ENCODE data around the gene PSME1. TPM values are rescaled to one million over a fixed set of nuclear protein-coding genes. Genes with fewer than 3 reads are reported as not detected.

Gene PSME1
- total RNA-seq, 1 experiment from 2014 or later: 160 TPM

DNA sequence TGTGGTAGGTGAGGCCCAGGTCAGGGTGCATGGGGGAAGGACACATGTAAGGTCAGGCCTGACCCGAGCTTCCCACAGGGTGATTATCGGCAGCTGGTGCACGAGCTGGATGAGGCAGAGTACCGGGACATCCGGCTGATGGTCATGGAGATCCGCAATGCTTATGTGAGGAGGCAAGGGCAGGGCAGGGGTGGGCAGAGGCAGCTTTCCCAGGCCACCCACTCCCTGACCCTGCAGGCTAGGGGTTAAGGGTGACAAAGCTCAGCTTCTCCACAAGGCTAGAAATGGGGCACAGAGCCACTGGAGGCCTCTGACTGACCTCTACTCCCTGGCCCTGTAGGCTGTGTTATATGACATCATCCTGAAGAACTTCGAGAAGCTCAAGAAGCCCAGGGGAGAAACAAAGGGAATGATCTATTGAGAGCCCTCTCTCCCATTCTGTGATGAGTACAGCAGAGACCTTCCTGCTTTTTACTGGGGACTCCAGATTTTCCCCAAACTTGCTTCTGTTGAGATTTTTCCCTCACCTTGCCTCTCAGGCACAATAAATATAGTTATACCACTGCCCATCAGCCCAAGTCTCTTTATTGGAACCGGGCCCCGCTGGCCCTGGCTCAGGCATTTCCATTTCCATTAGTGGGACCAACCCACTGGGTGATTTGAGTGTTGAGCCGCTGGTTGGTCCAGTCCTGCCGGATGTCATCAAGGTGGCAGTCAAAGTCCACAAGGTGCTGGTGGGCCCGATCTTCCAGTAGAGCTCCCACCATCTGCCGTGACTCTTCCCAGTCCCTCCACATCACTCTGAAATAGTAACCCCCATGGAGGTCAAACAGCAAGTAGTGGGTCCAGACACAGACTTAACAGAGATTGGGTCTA, 2.6 kb downstream of the PSME1 start:
- Histone ChIP-seq H3K27me3 (replicated peaks; ENCODE audit: insufficient read depth, low read depth, low read length, poor library complexity) (no peaks in the 10 kb centered on the region), H3K4me3 (ENCODE audit: low read depth, low read length, poor library complexity, severe bottlenecking) (no peak overlapping the region), H3K9me3 (ENCODE audit: low read depth, low read length, poor library complexity, severe bottlenecking) (no peaks in the 10 kb centered on the region), H3K36me3 (ENCODE audit: insufficient read depth, low read length, poor library complexity, severe bottlenecking) (peaks cover 28% of the 10 kb centered on the region), H3K4me1 (ENCODE audit: insufficient read depth, low read length, poor library complexity, severe bottlenecking) (peaks cover 13% of the 10 kb centered on the region), H3K27ac (ENCODE audit: low read depth, low read length, poor library complexity, severe bottlenecking) (no peak overlapping the region)
- POLR2A ChIA-PET (ENCODE audit: low non-redundant PET): no interaction called here
- TSS peak; percentile 80 for BruUV-seq (replicated peaks)
- DNase-seq (ENCODE audit: low spot score): no peak
- CTCF ChIA-PET: no interaction called here
- no peak for TF ChIP-seq EZH2 (IDR thresholded peaks at IDR 0.05; ENCODE audit: borderline replicate concordance, low read depth, low read length, poor library complexity, severe bottlenecking)
- TF ChIP-seq, protein P1, sequence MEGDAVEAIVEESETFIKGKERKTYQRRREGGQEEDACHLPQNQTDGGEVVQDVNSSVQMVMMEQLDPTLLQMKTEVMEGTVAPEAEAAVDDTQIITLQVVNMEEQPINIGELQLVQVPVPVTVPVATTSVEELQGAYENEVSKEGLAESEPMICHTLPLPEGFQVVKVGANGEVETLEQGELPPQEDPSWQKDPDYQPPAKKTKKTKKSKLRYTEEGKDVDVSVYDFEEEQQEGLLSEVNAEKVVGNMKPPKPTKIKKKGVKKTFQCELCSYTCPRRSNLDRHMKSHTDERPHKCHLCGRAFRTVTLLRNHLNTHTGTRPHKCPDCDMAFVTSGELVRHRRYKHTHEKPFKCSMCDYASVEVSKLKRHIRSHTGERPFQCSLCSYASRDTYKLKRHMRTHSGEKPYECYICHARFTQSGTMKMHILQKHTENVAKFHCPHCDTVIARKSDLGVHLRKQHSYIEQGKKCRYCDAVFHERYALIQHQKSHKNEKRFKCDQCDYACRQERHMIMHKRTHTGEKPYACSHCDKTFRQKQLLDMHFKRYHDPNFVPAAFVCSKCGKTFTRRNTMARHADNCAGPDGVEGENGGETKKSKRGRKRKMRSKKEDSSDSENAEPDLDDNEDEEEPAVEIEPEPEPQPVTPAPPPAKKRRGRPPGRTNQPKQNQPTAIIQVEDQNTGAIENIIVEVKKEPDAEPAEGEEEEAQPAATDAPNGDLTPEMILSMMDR (conservative IDR thresholded peaks at IDR 0.05; ENCODE audit: low read depth, low read length): no peak
- intact Hi-C loops (cut with micrococcal nuclease; ENCODE audit: unreplicated experiment): no loop called here

DNA sequence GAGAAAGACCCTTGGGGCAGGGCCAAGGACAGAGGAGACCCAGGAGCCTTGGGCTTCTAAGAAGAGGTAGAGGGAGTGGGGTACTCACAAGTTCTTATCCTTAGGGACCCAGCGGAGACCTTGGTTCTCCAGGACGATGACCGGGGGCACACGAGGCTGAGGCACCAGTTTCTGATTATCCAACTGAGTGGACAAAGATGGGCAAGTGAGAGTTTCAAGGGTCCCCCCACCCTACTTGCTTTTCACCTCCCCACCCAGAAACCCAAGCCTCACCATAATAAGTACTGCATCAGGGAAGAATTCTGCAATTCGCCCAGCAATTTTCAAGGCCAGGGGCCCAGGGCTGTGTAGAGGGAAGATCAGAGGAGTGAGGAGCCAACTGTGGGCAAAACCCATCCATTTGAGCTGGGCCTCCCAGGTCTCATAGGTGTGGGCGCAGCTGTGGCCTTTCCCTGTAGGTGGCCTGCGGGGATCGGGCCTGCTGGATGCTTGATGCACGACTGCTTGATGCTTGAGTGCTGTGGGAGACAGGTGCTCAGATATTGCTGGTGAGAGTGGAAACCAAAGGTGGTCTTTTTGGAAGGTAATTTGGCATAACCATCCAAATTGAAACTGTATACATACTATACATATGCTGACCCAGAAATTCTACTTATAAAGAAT, 3.4 kb downstream of the PSME1 start:
- Histone ChIP-seq H3K27ac (ENCODE audit: low read depth, low read length, poor library complexity, severe bottlenecking) (no peak overlapping the region), H3K4me3 (ENCODE audit: low read depth, low read length, poor library complexity, severe bottlenecking) (peak overlapping the region; percentile 74), H3K9me3 (ENCODE audit: low read depth, low read length, poor library complexity, severe bottlenecking) (no peaks in the 10 kb centered on the region), H3K36me3 (ENCODE audit: insufficient read depth, low read length, poor library complexity, severe bottlenecking) (peaks cover 35% of the 10 kb centered on the region), H3K27me3 (replicated peaks; ENCODE audit: insufficient read depth, low read depth, low read length, poor library complexity) (no peaks in the 10 kb centered on the region), H3K4me1 (ENCODE audit: insufficient read depth, low read length, poor library complexity, severe bottlenecking) (peaks cover 13% of the 10 kb centered on the region)
- TF ChIP-seq EZH2 (IDR thresholded peaks at IDR 0.05; ENCODE audit: borderline replicate concordance, low read depth, low read length, poor library complexity, severe bottlenecking): no peak
- TF ChIP-seq, protein P1 (conservative IDR thresholded peaks at IDR 0.05; ENCODE audit: low read depth, low read length): no peak
- no TSS peak for BruUV-seq (replicated peaks)
- ChIA-PET CTCF (no interaction called here), POLR2A (ENCODE audit: low non-redundant PET) (no interaction called here)
- no peak for DNase-seq (ENCODE audit: low spot score)
- intact Hi-C loops (cut with micrococcal nuclease; ENCODE audit: unreplicated experiment): no loop called here

DNA sequence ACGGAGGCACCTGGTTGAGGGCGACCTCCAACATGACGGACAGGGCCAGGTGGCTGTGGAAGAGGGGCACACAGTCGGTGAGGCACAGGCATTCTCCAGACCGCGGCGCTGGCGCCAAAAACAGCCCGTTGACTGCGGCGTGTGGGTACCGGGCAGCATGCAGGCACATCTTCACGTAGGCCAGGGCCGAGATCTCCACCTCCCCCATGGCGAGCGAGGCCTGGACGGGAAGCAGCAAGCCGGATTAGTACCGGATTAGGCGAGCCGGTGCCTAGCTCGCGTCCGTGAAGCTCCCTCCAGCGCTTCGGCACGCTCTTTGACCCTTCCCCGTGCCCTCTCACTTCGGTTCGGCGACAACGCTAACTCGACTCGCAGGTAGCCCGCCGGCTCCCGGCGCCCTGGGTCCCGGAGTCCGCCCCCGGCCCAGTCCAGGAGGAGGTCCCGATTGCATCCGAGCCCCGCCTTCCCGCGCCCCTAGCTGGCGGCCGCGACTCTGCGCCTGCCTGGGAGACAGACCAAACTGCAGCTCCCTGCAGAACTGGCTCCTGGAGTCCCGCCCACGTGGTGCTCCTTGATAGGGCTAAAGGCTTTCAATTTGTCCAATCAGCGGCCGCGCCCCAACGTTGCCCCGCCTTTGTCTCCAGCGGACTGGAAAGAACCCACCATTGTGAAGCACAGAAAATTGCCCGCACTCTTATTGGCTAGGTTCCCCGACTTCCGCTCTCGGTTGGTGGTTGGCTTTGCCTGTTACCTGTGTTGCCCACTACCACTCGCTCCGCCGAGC, 5.3 kb downstream of the PSME1 start, which contains the start of gene EMC9:
Gene EMC9 (minus strand): TSS at position 495 of the 784 bp plus-strand sequence. CDS start 287 bp downstream, at position 208.
- POLR2A ChIA-PET (ENCODE audit: low non-redundant PET): interaction anchor here (0.6 to 1.1 kb wide), 4 partner anchors 26 to 54 kb away, joined by 3 to 8 read pairs (median 4); partner anchors contain the start of gene TM9SF1
- Histone ChIP-seq H3K36me3 (ENCODE audit: insufficient read depth, low read length, poor library complexity, severe bottlenecking) (peaks cover 41% of the 10 kb centered on the region), H3K27me3 (replicated peaks; ENCODE audit: insufficient read depth, low read depth, low read length, poor library complexity) (no peaks in the 10 kb centered on the region), H3K27ac (ENCODE audit: low read depth, low read length, poor library complexity, severe bottlenecking) (peak within 1 kb of the TSS; percentile 80), H3K4me1 (ENCODE audit: insufficient read depth, low read length, poor library complexity, severe bottlenecking) (peaks cover 20% of the 10 kb centered on the region), H3K4me3 (ENCODE audit: low read depth, low read length, poor library complexity, severe bottlenecking) (peak within 1 kb of the TSS; percentile 74), H3K9me3 (ENCODE audit: low read depth, low read length, poor library complexity, severe bottlenecking) (no peaks in the 10 kb centered on the region)
- intact Hi-C loops (cut with micrococcal nuclease; ENCODE audit: unreplicated experiment): loop anchor here (2.0 kb wide), 1 partner anchor 26 kb away; the partner anchor contains the start of genes DCAF11 and NRL
- no peak for TF ChIP-seq EZH2 (IDR thresholded peaks at IDR 0.05; ENCODE audit: borderline replicate concordance, low read depth, low read length, poor library complexity, severe bottlenecking)
- TF ChIP-seq, protein P1 (conservative IDR thresholded peaks at IDR 0.05; ENCODE audit: low read depth, low read length): peak; percentile 42; the same call in 1 of the 2 replicates
- CTCF ChIA-PET: no interaction called here
- TSS peak; percentile 32 for BruUV-seq (replicated peaks)
- peak; percentile 100 for DNase-seq (ENCODE audit: low spot score)

Data from A673 (cell line).